MCF 10A (cell line): ENCODE results near the gene CAMTA1. TPM values are rescaled to one million over a fixed set of nuclear protein-coding genes. Genes with fewer than 3 reads are reported as not detected.

Source experiments
- BruUV-seq: library from RNA; stranded (reverse); fragments of 400-500 nt; replicated peaks from 2 replicates; lab custom pipeline; 2021; lab: Mats Ljungman, UMichigan
- CTCF ChIA-PET: fragments of 300-600 bp; sonication (Branson Sonifier 250); formaldehyde crosslinking; extraction: SDS; loops from one replicate; lab custom pipeline; 2021; ENCODE audit warnings: antibody characterized with exemption, inconsistent platforms; lab: Yijun Ruan, JAX
- POLR2A ChIA-PET: fragments of 300-600, 350-650 bp; sonication (Branson Sonifier 250); formaldehyde crosslinking; extraction: SDS; loops from one replicate; lab custom pipeline; 2020; ENCODE audit warnings: antibody characterized with exemption, inconsistent platforms; lab: Yijun Ruan, JAX
- DNase-seq: peaks from one replicate; pipeline ENCODE4 v3.0.0-alpha.2; 2018; ENCODE audit not compliant: unreplicated experiment
- H3K27ac Mint-ChIP-seq: one replicate; pipeline ENCODE4 v1.8.0; 2022; ENCODE audit warnings: mild to moderate bottlenecking, low read depth, mixed read lengths; ENCODE audit not compliant: unreplicated experiment
- H3K27me3 Mint-ChIP-seq: one replicate; pipeline ENCODE4 v1.8.0; 2022; ENCODE audit warnings: mixed read lengths; ENCODE audit not compliant: insufficient read depth, unreplicated experiment
- H3K36me3 Mint-ChIP-seq: one replicate; pipeline ENCODE4 v1.8.0; 2022; ENCODE audit warnings: mild to moderate bottlenecking, moderate library complexity, mixed read lengths; ENCODE audit not compliant: insufficient read depth, unreplicated experiment
- H3K4me1 Mint-ChIP-seq: one replicate; pipeline ENCODE4 v1.8.0; 2022; ENCODE audit warnings: mixed read lengths; ENCODE audit not compliant: insufficient read depth, unreplicated experiment
- H3K4me3 Mint-ChIP-seq: one replicate; pipeline ENCODE4 v1.8.0; 2022; ENCODE audit warnings: mild to moderate bottlenecking, moderate library complexity, mixed read lengths; ENCODE audit not compliant: unreplicated experiment
- H3K9me3 Mint-ChIP-seq: one replicate; pipeline ENCODE4 v1.8.0; 2022; ENCODE audit warnings: mixed read lengths; ENCODE audit not compliant: unreplicated experiment
- intact Hi-C: fragments of 100-400 bp; cut with micrococcal nuclease; formaldehyde crosslinking; loops from 2 replicates; pipeline ENCODE4 v1.14.1; 2022
- total RNA-seq: library from RNA; stranded (reverse); gene quantifications from 2 replicates; pipeline ENCODE4 v1.2.3, GENCODE V29; 2022
- TF ChIP-seq, protein P1 (sequence below): fragments of 200-600 bp; IDR thresholded peaks from one replicate; pipeline ENCODE4 v1.8.0; 2022; ENCODE audit warnings: antibody characterized with exemption, mild to moderate bottlenecking; ENCODE audit not compliant: unreplicated experiment

Gene CAMTA1
- total RNA-seq, 1 experiment from 2014 or later, result 74.1 TPM

DNA sequence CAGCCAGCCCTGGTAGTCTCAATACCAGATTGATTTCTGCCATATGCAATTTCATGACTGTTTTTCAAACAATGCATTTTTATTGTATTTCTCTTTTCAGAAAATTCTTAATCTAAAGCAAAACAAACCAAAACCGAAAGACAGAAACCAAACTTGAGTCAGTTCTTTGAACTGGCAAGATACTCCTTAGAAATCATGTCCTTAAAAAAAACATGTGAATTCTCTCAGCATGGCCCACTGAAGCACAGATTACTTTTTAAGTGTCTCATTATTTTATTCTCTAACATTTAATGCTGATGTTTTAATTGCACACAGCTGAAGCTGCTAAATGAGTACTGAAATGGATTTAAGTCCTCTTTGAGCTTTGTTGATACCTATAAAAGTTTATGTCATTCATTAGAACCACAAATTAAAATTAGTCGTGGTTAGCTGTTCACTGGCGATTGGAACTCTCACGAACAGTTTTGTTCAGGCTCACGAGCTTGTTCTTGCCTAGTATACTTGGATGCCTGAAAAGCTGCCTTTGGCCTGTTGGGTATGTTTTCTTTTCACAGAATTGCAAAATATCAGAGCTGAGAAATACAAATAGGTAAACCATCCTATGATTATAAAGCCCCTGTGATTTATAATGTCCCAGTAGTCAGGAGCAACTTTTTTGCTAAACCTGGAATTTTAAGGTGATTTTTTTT lies 87.5 kb downstream of the CAMTA1 start:
- no peak for DNase-seq
- CTCF ChIA-PET, result interaction anchor here (0.6 to 2.1 kb wide), 7 partner anchors 10 to 145 kb away, joined by 3 to 11 read pairs (median 3); no protein-coding TSS in a partner anchor
- TSS peak; percentile 9 for BruUV-seq
- TF ChIP-seq, protein P1, sequence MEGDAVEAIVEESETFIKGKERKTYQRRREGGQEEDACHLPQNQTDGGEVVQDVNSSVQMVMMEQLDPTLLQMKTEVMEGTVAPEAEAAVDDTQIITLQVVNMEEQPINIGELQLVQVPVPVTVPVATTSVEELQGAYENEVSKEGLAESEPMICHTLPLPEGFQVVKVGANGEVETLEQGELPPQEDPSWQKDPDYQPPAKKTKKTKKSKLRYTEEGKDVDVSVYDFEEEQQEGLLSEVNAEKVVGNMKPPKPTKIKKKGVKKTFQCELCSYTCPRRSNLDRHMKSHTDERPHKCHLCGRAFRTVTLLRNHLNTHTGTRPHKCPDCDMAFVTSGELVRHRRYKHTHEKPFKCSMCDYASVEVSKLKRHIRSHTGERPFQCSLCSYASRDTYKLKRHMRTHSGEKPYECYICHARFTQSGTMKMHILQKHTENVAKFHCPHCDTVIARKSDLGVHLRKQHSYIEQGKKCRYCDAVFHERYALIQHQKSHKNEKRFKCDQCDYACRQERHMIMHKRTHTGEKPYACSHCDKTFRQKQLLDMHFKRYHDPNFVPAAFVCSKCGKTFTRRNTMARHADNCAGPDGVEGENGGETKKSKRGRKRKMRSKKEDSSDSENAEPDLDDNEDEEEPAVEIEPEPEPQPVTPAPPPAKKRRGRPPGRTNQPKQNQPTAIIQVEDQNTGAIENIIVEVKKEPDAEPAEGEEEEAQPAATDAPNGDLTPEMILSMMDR, result no peak
- Mint-ChIP-seq H3K27me3 (no peaks in the 10 kb centered on the region), H3K27ac (peak overlapping the region; percentile 88), H3K4me3 (no peak overlapping the region), H3K36me3 (peaks cover 16% of the 10 kb centered on the region), H3K9me3 (no peaks in the 10 kb centered on the region), H3K4me1 (peaks cover 40% of the 10 kb centered on the region)
- intact Hi-C loops, result no loop called here
- POLR2A ChIA-PET, result interaction anchor here (0.7 to 5.3 kb wide), 7 partner anchors 9 to 111 kb away, joined by 3 to 37 read pairs (median 4); no protein-coding TSS in a partner anchor

DNA sequence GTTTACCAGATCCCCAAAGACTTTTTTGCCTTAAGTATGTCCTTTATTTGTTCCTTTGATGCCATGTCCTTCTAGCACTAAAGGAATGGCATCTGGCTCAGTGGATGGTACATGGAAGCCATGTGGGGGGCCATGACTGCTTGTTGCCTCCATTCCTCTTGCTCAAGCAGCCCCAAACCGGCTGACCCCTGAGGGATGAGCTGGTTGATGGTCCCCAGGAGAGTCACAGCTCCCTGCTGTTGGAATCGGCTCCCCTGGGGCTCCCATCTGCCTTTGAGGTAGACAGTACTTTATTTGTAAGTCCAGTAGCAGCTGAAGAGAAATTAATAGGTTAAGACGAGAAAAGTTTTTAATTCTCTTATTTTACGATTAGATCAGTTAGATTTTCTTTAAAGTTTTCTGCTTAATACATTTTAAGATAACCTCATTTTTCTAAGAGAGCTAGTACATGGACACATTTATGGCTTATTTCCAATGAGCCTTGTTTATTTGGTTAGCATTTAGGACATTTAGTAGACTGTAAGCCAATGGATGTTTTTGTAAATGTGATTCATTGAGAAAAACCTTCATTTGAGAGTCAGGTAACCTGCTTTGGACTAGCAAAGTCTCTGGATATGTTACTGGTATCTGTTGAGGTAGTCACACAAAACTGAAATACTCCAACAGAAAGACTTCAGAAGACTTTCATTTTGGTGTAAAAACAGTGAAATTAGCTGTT lies 88.2 kb downstream of the CAMTA1 start:
- peaks cover 16% of the 10 kb centered on the region for H3K36me3 Mint-ChIP-seq
- peaks cover 33% of the 10 kb centered on the region for H3K4me1 Mint-ChIP-seq
- H3K27ac Mint-ChIP-seq, result peak overlapping the region; percentile 88
- H3K27me3 Mint-ChIP-seq, result no peaks in the 10 kb centered on the region
- intact Hi-C loops, result no loop called here
- POLR2A ChIA-PET, result interaction anchor here (0.7 to 1.3 kb wide), 5 partner anchors 11 to 93 kb away, joined by 3 to 5 read pairs (median 4); no protein-coding TSS in a partner anchor
- no TSS peak for BruUV-seq
- TF ChIP-seq, protein P1, result no peak
- H3K9me3 Mint-ChIP-seq, result no peaks in the 10 kb centered on the region
- CTCF ChIA-PET, result interaction anchor here (0.6 to 2.1 kb wide), 4 partner anchors 9 to 146 kb away, joined by 3 to 11 read pairs (median 4); no protein-coding TSS in a partner anchor
- H3K4me3 Mint-ChIP-seq, result no peak overlapping the region
- no peak for DNase-seq

DNA sequence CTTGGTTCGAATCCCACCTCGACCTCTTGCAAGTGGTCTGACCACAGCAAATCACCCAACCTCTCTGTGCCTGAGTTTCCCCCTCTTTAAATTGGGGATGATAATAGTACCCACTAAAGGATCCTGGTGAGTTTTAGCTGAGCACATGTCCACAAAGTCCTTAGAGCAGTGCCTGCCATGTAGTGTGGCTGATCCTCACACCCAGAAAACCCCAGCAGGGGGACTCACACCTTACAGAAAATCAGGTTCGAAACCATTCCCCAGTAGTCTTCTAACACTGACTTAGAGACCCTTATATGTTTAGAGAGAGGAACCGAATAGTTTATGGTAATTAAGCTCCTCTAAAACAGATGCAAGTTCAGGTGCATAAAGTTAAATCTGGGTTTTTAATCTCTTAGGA lies 89.0 kb downstream of the CAMTA1 start:
- POLR2A ChIA-PET, result interaction anchor here (1.4 kb wide), 1 partner anchor 14 kb away, joined by 5 read pairs; no protein-coding TSS in a partner anchor
- intact Hi-C loops, result no loop called here

More for the DNA sequence above, 89.0 kb downstream of the CAMTA1 start:
- H3K27ac Mint-ChIP-seq, result peak overlapping the region; percentile 88
- no peak overlapping the region for H3K4me3 Mint-ChIP-seq
- no peaks in the 10 kb centered on the region for H3K9me3 Mint-ChIP-seq
- no peaks in the 10 kb centered on the region for H3K27me3 Mint-ChIP-seq
- BruUV-seq, result no TSS peak
- peaks cover 24% of the 10 kb centered on the region for H3K4me1 Mint-ChIP-seq
- H3K36me3 Mint-ChIP-seq, result peaks cover 11% of the 10 kb centered on the region
- TF ChIP-seq, protein P1, result no peak
- CTCF ChIA-PET, result interaction anchor here (0.6 to 1.8 kb wide), 3 partner anchors 15 to 147 kb away, joined by 3 to 9 read pairs (median 4); no protein-coding TSS in a partner anchor
- no peak for DNase-seq
